NCI-H187 (cell line): ENCODE data around the gene C19orf38.
"Not testable (repeated sequence)": the region's sequence is repeated elsewhere in the genome, so short reads cannot be mapped to it uniquely, and the experiment has no call there.

Experiments used
- DNase-seq, 2 experiments: peaks; one replicate each; lab custom pipeline; 2025; lab: John Stamatoyannopoulos, UW

Gene C19orf38

DNA sequence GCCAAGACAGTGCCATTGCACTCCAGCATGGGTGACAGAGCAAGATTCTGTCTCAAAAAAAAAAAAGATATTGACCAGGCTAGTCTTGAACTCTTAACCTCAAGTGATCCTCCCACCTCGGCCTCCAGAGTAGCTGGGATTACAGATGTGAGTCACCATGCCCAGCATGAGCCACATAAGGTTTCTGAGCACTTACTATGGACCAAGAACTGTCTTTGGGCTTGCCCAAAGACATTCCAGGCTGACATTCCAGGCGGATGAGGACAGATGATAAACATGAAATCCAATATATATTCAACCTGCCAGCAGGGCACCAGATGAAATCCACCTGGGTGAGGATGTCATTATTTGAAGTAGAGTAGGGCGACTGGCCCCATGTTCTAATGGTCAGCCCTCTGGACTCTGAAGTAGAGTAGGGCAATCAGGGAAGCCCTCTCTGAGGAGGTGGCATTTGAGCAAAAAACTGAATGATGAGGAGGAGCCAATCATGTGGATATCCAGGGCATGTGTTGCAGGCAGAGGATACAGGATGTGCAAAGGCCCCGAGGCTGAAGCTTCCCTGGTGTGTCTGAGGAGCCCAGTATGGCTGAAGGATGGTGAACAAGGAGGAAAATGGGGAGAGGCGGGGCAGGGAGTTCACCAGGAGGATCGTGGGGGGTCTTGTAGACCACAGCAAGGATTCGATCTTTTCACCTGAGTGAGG is 4.0 kb downstream of the C19orf38 start:
- no peak for DNase-seq

DNA sequence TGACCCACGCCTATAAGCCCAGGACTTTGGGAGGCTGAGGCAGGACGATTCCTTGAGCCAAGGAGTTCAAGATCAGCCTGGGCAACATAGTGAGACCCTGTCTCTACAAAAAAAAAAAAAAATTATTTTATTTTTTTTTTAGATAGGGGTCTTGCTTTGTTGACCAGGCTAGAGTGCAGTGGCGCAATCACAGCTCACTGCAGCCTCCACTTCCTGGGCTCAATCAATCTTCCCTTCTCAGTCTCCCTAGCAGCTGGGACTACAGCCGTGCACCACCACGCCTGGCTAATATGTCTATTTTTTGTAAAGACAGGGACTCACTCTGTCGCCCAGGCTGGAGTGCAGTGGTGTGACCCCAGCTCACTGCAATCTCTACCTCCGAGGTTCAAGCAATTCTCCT is 4.7 kb downstream of the C19orf38 start:
- DNase-seq, result no peak

DNA sequence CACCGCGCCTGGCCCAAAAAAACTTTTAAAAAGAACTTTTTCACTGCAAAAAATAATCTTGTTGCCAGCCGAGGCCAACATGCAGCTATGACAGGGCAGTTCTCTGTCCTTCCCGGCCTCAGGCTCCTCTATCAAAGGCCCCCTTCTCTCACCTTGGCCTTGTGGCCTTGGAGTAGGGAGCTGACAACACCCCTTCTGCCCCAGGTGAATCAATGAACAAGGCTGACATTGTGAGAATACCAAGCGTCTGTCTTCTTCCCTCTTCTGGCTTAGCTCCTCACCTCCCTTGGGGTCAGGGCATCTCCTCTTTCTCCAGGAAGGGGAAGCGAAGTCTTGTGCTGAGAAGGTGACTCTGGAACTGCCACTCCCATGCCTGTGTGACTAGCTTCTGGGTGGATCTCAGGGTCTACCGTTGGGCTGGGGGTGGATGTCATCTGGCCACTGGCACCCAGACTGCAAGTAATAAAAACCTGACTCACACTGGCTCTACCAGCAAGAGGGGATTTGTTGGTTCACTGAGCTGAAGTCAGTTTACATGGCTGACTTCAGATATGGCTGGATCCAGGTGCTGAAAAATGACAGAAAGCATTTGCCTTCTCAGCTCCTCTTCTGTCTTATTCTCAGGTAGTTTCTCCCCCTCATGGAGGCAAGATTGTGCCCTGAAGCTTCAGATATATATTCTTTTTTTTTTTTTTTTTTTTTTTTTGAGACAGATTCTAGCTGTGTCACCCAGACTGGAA is 6.3 kb downstream of the C19orf38 start:
- no peak for DNase-seq

DNA sequence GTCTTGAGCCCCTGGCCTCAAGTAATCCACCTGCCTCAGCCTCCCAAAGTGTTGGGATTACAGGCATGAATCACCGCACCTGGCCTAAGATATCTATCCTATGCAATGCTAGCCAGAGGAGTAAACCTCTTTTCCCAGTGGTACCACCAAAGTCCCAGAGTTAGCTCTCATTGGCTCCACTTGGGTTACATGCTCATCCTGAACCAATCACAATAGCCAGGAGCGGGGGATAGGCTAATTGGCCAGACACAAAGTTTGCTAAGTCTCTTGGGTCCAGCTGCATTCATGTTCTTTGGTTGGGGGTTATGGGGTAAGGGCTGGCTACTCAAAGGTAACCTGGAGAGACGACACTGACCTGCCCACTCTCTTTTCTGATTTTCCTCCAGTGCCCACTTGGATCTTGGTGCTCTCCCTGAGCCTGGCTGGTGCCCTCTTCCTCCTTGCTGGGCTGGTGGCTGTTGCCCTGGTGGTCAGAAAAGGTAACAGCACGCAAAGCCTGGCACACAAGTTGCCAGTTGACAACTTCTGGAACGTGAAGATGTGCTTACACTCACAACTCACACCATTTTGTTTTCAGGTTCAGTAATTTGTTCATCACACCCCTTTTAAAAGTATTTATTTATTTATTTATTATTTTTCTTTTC is 7.8 kb downstream of the C19orf38 start:
- no peak for DNase-seq

DNA sequence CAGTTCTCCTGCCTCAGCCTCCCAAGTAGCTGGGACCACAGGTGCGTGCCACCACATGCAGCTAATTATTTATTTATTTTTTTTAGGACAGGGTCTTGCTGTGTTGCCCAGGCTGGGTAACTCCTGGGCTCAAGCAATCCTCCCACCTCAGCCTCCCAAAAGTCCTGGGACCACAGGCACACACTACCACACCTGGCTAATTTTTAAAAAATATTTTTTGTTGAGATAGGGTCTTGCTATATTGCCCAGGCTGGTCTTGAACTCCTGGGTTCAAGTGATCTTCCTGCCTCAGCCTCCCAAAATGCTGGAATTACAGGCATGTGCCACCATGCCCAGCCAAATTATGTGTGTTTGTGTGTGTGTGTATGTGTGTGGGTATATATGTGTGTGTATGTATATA is 8.7 kb downstream of the C19orf38 start:
- DNase-seq, result not testable (repeated sequence)

DNA sequence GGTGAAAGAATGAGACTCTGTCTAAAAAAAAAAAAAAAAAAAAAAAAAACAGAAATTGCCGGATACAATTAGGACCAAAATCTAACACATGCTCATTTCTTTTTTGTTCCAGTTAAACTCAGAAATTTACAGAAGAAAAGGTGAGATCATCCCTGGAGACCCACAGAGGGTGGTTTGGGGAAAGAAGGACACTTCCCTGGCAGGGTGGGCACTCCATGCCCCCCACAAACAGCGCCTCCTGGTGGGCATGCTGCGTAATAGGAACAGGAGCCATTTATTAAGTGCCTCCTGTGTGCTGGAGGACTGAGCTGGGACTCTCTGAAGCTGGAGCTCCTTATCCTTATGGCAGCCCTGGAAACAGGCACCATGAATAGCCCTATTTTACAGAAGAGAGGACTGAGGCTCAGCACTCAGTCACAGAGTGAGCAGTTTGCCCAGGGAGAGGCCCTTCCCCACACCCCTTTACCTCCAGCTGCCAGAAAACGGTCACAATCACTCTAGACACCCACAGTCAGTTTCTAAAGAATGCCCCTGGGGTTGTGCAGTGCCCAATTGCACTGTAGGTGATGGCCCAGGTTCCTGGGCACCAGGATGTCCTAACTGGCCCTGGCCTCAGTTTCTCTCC is 10.1 kb downstream of the C19orf38 start:
- no peak for DNase-seq

DNA sequence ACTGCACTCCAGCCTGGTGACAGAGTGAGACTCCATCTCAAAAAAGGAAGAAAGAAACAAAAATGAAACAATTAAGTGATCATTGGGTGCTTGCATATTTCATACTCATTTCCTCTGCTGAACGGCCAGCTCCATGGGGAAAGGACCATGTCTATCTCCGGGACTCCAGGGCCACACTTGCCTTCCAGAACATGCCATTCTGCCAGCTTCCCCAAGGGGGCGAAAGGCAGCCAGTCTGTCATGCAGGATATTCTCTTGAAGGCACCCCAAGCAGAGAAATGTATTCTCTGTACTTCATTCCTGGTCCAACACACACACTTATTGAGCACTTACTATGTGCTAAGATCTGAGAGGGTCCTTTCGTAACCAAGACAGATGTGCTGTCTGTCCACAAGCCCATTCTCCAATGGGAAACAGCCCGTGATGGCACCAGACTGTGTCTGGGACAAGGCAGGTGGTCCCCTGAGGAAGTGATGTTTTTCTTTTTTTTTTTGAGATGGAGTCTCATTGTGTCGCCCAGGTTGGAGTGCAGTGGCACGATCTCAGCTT is 13.0 kb downstream of the C19orf38 start:
- no peak for DNase-seq

DNA sequence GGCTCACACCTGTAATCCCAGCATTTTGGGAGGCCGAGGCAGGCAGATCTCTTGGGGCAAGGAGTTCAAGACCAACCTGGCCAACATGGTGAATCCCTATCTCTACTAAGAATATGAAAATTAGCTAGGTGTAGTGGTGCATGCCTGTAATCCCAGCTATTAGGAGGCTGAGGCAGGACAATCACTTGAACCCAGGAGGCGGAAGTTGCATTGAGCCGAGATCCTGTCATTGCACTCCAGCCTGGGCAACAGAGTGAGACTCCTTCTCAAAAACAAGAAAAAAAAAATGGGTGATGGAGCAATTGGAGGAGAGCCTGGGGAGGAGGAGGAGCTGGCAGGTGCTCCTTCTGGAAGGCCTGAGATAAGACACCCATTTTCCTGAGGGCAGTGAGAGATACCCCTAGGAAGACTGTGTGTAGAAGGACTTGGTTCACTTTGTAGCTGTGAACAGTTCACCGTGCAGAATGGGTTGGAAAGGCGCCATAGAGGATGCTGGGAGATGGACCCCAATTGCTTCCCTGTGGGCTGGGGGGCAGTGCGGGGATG is 14.4 kb downstream of the C19orf38 start:
- no peak for DNase-seq

DNA sequence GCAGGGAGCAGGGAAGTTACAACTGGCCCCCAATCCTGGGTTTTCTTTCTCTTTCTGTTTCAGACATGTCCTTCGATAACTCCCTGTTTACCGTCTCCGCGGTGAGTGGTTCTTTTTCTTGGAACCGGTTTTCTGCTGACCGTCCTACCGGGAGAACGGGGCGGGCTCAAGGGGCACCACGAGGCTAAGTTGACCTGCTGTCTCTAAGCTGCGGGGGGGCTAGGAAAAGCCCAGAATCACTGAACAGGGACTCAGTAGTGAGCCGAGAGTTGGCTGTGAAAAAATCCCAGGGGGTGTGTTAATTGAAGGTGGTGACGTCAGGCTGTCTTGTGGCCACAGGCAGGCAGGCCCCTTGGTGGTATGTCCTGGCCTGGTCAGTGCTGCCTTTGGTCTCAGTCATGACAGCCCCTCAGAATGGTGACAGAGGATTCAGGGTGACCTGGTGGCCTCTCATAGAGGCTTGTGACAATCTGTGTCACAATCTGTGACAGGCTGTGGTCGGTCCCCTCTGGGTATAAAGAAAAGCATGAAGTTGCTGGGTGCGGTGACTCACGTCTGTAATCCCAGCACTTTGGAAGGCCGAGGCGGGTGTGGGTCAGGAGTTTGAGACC is 15.0 kb downstream of the C19orf38 start:
- no peak for DNase-seq

DNA sequence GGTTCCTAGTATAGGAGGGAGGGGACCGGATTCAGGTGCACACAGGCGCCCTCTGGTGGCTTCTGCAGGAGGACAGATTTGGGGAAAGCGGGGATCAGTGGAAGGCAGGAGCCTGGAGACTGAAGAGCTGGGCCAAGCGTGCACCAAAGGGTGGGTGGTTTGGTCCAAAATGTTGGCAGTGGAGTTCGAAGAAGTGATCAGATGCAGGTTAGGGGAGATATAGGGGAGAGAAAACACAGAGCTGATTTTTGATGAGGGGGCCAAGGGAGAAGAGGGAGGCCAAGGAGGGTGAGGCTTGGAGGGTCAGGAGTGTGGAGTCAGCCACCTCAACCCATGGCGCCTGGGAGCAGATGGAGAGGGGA is 16.3 kb downstream of the C19orf38 start:
- peak; percentile 21 to 49 for DNase-seq

DNA sequence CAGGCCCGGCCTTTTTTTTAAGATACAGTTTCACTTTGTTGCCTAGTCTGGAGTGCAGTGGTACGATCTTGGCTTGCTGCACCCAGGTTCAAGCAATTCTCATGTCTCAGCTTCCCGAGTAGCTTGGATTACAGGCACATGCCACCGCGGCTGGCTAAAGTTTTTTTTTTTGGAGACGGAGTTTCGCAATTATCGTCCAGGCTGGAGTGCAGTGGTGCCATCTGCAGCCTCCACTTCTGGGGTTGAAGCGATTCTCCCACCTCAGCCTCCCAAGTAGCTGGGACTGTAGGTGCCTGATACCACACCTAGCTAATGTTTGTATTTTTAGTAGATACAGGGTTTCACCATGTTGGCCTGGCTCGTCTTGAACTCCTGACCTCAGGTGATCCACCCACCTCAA is 18.3 kb downstream of the C19orf38 start:
- no peak for DNase-seq

DNA sequence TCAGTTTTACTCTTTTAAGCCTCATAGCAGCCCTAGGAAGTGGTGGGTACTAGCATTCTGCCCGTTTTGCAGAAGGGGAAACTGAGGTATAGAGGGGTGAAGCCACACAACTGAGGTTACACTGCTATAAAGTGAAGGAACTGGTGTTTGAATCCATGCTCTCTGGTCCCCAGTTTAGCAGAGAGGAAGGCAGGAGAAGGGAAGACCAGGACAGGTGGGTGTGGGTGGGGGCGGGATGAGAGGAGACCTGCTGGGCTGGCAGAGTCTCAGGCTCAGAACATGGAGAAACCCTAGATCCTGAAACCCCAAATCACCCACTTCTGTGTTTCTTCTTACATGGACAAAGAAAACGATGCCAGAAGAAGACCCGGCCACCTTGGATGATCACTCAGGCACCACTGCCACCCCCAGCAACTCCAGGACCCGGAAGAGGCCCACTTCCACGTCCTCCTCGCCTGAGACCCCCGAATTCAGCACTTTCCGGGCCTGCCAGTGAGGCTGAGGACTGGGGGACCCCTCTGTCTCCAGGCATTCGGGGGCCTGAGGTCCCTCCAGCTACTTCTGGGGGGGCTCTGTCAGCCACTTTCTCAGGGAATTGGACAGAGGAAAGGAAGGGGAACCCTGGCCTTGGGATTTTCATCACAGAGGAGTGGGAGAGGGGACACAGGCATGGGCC is 20.8 kb downstream of the C19orf38 start:
- DNase-seq, result no peak

DNA sequence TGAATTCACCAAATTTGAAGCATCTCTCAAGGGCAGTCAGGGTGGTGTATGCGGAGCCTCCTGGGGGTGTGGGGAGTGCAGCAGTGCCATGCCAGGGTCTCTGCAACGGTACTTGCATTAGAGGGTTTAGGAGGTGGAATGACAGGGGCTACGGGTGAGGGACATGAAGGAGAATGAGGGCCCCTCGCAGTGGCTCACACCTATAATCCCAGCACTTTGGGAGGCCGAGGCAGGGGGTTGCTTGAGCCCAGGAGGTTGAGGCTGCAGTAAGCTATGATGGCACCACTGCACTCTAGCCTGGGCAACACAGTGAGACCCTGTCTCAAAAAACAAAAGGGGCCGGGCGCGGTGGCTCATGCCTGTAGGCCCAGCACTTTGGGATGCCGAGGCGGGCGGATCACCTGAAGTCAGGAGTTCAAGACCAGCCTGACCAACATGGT is 21.7 kb downstream of the C19orf38 start:
- DNase-seq, result not testable (repeated sequence)

DNA sequence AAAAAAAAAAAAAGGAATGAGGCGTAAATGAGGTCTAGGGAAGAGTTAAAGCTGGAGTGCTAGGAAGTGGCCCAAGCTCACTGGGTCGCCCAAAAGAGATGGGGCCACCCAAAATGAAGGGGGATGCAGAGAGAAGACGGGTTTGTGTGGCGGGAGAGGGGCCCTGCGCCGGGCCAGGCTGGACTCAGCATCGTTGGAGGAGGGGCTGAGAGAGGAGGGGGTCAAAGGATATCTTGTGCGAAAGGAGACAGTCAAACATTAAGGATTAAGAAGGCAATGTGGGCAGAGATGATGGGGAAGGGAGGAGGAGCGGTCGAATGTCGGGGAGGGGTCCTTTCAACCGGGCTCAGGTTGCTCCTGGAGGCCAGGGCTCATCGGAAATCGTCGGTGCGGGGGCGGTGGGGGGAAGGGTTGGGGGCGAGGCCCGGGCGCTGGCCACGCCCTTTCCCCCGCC is 22.3 kb downstream of the C19orf38 start:
- DNase-seq, result no peak

DNA sequence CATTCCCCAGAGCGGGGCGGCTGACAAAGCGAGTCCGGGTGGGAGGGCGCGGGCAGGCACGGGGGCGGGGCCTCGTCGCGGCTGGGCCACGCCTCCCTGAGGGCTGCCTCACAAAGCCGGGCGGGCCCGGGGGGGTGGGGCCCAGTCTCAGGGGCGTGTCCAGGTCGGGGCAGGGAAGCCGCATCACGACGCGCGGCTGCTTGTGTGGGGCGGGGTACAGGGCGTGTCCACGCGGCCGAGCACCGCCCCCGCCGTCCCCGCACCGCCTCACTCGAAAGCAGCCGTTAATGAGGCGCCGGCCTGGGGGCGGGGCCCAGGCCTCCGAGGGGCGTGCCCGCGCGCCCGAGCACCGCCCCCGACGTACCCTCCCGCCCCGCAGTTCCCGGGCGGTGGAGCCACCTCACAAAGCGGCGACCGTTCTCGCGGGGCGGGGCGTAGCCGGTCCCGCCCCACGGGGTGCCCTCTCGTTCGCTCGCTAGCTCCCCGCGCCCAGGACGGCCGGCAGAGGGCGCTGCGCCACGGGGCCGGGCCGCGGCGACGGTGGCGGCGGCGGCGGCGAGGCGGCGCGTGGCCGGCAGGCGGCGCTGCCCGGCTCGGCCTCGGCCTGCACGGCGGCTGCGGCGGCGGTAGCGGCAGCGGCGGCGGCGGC is 22.9 kb downstream of the C19orf38 start, which contains the start of gene CARM1:
CARM1 (plus strand) TSS at position 599 of the 649 bp plus-strand sequence. CDS start 150 bp downstream, outside the sequence.
- peak; percentile 90 to 92 for DNase-seq

DNA sequence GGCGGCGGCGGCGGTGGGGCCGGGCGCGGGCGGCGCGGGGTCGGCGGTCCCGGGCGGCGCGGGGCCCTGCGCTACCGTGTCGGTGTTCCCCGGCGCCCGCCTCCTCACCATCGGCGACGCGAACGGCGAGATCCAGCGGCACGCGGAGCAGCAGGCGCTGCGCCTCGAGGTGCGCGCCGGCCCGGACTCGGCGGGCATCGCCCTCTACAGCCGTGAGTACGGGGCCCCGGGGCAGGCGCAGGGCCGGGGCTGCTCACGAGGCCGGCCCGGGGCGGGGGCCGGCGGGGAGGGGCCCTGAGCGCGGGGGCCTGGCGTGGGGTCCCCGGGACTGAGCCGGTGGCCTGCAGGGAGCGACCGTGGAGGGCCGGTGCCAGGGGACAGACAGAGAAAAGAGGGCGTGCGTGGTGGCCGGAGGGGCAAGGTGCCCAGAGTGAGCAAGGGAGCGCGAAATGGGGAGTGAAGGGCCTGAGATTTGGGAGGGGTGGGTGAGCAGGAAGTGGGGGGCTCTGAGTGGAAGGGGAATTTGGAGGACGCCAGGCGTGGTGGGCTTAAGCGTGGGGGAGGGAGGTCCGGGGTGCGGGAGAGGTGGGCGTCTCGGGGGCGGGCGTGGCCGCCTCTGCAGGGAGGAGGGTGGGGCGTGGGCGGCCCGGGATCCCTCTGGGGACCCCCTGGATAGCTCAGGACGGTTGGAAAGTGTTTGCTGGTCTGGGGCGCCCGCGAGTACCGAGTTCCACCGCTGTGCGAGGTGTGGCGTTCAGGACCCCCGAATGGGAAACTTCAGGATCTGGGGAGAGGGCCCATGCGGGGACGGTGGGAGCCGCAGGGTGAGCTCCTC is 23.7 kb downstream of the C19orf38 start:
- DNase-seq, result no peak

DNA sequence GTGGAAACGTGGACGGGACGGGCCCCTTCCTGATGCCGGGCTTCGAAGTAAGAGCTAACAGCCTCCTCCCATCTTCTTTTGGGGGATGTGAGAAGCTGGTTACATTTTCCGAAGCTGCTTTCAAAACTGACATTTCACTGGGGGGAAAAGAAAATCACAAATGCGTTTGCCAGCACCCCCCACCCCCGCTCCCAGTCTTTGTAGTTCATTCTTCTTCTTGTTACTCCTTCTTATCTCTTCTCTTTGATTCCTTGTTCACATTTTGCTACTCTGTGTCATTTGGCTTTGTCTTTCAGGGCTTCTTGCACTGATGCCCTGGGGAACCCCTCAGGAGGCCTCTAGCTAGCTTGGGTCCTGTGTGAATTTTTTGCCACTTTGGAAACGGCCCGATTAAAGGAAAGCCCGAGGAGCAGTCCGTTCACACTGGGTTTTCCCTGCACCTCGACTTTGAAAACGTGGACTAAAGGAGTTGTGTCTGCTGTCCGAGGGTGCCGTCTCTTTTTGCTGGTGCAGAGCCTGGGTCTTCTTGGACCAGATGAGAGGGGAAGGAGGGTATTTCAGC is 24.4 kb downstream of the C19orf38 start:
- no peak for DNase-seq

DNA sequence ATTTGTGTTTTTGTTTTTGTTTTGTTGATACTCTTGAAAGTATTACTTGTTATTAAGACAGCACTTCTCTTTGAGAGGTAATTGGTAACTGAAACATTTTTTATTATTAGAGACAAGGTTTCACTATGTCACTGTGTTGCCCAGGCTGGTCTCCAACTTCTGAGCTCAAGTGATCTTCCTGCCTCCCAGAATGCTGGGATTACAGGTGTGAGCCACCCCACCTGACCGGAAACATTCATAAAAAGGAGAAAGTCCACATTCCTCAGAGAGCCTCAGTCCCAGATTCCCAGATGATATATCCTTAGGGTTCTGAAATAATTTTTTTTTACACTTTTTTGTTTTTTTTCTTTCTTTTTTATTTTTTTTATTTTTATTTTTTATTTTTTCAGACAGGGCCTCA is 25.8 kb downstream of the C19orf38 start:
- no peak for DNase-seq
